CD8-positive, alpha-beta memory T cell (primary cell): ENCODE measurements around the gene SCEL. TPM values are rescaled to one million over a fixed set of nuclear protein-coding genes. Genes with fewer than 3 reads are reported as not detected.

Source experiments
- CTCF ChIA-PET: fragments of 350-600 bp; sonication (Branson Sonifier 250); formaldehyde crosslinking; loops from one replicate; lab custom pipeline; 2021; ENCODE audit warnings: antibody characterized with exemption; lab: Charles Lee
- POLR2A ChIA-PET: fragments of 350-600 bp; sonication (Branson Sonifier 250); formaldehyde crosslinking; loops from one replicate; lab custom pipeline; 2021; ENCODE audit warnings: antibody characterized with exemption; lab: Charles Lee
- DNase-seq, 5 donors: peaks; one replicate each; pipeline versions ENCODE4 v3.0.0 to v3.0.0-alpha.2; 2020 to 2022; ENCODE audit warnings: mixed read lengths in 1 of 5
- H3K27ac ChIP-seq: one replicate; pipeline ENCODE4 v1.7.0; 2013; ENCODE audit warnings: low read depth, mild to moderate bottlenecking, low read length, moderate library complexity
- H3K27me3 ChIP-seq: 2 replicates; pipeline ENCODE4 v1.7.0; 2013; ENCODE audit warnings: low read length, mild to moderate bottlenecking; ENCODE audit not compliant: insufficient read depth, poor library complexity, severe bottlenecking
- H3K36me3 ChIP-seq: 2 replicates; pipeline ENCODE4 v1.7.0; 2013; ENCODE audit warnings: mild to moderate bottlenecking, low read length, moderate library complexity; ENCODE audit not compliant: insufficient read depth
- H3K4me1 ChIP-seq: 2 replicates; pipeline ENCODE4 v1.7.0; 2013; ENCODE audit warnings: mild to moderate bottlenecking, low read length, moderate library complexity; ENCODE audit not compliant: insufficient read depth
- H3K4me3 ChIP-seq: 2 replicates; pipeline ENCODE4 v1.7.0; 2013; ENCODE audit warnings: mild to moderate bottlenecking, low read length
- H3K9me3 ChIP-seq: 2 replicates; pipeline ENCODE4 v1.7.0; 2013; ENCODE audit warnings: mild to moderate bottlenecking, low read length
- H3K27ac Mint-ChIP-seq, 8 donors: one replicate each; pipeline ENCODE4 v1.8.0; 2020 to 2021; ENCODE audit warnings: mixed read lengths in 8 of 8, mild to moderate bottlenecking in 6 of 8, inconsistent platforms in 3 of 8, moderate library complexity in 3 of 8
- H3K27me3 Mint-ChIP-seq, 2 donors: one replicate each; pipeline ENCODE4 v1.8.0; 2020 to 2021; ENCODE audit warnings: mixed read lengths in 2 of 2, mild to moderate bottlenecking in 1 of 2, moderate library complexity in 1 of 2
- H3K36me3 Mint-ChIP-seq, 3 donors: one replicate each; pipeline ENCODE4 v1.8.0; 2020 to 2021; ENCODE audit warnings: mixed read lengths in 3 of 3, inconsistent platforms in 1 of 3, mild to moderate bottlenecking in 1 of 3
- H3K4me1 Mint-ChIP-seq, 3 donors: one replicate each; pipeline ENCODE4 v1.8.0; 2020 to 2021; ENCODE audit warnings: mixed read lengths in 3 of 3, inconsistent platforms in 1 of 3, mild to moderate bottlenecking in 1 of 3
- H3K4me3 Mint-ChIP-seq, 7 donors: one replicate each; pipeline ENCODE4 v1.8.0; 2020 to 2021; ENCODE audit warnings: mixed read lengths in 7 of 7, mild to moderate bottlenecking in 6 of 7, moderate library complexity in 4 of 7, inconsistent platforms in 2 of 7
- H3K9me3 Mint-ChIP-seq, 5 donors: one replicate each; pipeline ENCODE4 v1.8.0; 2020 to 2022; ENCODE audit warnings: mixed read lengths in 5 of 5, mild to moderate bottlenecking in 3 of 5, moderate library complexity in 2 of 5, inconsistent platforms in 1 of 5
- polyA plus RNA-seq: library from polyadenylated mRNA; unstranded; fragments of 300-500 nt; fragmentation: Illumina TruSeq; gene quantifications from one replicate; pipeline ENCODE4 v1.2.3, GENCODE V29; 2021
- total RNA-seq, 2 experiments: library from RNA; stranded (reverse); gene quantifications; one replicate each; pipeline ENCODE4 v1.2.3, GENCODE V29; 2021

The SCEL gene
- total and polyA plus RNA-seq, 3 experiments from 2014 or later: not detected

DNA sequence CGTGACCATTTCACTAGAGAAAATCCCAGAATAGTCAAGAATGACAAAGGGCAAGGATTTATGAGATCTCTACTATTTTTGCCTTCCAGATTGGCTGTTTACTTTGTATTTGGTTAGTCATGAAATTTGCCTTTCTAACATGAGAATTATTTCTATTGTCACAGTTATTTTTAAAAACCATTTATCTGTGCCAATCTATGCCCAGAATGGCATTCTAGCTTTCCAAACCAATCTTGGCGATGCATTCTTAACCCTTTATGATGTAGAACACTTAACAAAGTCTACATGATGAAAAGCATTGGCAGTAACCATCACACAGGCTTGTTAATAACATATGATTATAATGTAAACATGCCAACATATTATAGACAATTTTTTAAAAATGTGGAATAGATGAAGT lies 65.2 kb downstream of the SCEL start:
- no peaks in the 10 kb centered on the region for H3K27me3 ChIP-seq
- Mint-ChIP-seq H3K27ac (no peak overlapping the region), H3K9me3 (no peaks in the 10 kb centered on the region), H3K27me3 (peaks cover 6 to 28% of the 10 kb centered on the region in 2 donors), H3K4me1 (no peaks in the 10 kb centered on the region), H3K36me3 (no peaks in the 10 kb centered on the region), H3K4me3 (no peak overlapping the region)
- ChIA-PET CTCF (interaction anchor here (1.6 kb wide), 1 partner anchor 13 kb away, joined by 3 read pairs; no protein-coding TSS in a partner anchor), POLR2A (no interaction called here)
- no peak overlapping the region for H3K27ac ChIP-seq
- no peaks in the 10 kb centered on the region for H3K9me3 ChIP-seq
- DNase-seq: no peak
- no peaks in the 10 kb centered on the region for H3K4me1 ChIP-seq
- H3K36me3 ChIP-seq: no peaks in the 10 kb centered on the region
- H3K4me3 ChIP-seq: no peak overlapping the region

GRCh38 chr13:77611068-77611467 lies 75.6 kb downstream of the SCEL start:
- Histone ChIP-seq H3K4me3 (no peak overlapping the region), H3K9me3 (no peaks in the 10 kb centered on the region), H3K27me3 (no peaks in the 10 kb centered on the region), H3K4me1 (no peaks in the 10 kb centered on the region), H3K36me3 (no peaks in the 10 kb centered on the region), H3K27ac (no peak overlapping the region)
- Mint-ChIP-seq H3K27ac (no peak overlapping the region), H3K36me3 (no peaks in the 10 kb centered on the region), H3K9me3 (no peaks in the 10 kb centered on the region), H3K4me1 (no peaks in the 10 kb centered on the region), H3K4me3 (no peak overlapping the region), H3K27me3 (peaks cover 1 to 16% of the 10 kb centered on the region in 2 donors)
- POLR2A ChIA-PET: no interaction called here
- DNase-seq: no peak
- CTCF ChIA-PET: no interaction called here

DNA sequence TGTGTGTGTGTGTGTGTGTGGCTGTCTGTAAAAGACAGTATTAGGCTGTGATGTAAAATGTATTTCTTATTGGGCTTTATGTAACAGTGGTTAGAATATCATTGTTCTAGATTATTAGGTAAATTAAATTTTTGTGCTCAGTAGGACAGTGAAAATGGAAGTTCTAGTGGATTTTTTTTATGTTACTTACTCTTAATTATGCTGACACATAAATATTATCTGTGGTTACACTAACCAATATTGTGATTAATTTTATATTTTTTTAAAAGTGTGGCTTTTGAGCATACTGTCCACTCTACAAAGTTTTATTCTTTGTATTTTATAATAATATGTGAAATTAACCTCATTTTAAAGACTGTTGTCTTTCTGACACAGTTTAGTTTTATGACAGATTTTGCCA lies 80.5 kb downstream of the SCEL start:
- Mint-ChIP-seq H3K27ac (no peak overlapping the region), H3K4me1 (no peaks in the 10 kb centered on the region), H3K36me3 (no peaks in the 10 kb centered on the region), H3K9me3 (no peaks in the 10 kb centered on the region), H3K27me3 (peaks cover 0 to 11% of the 10 kb centered on the region in 2 donors), H3K4me3 (no peak overlapping the region)
- POLR2A ChIA-PET: no interaction called here
- CTCF ChIA-PET: no interaction called here
- no peaks in the 10 kb centered on the region for H3K4me1 ChIP-seq
- no peaks in the 10 kb centered on the region for H3K27me3 ChIP-seq
- no peaks in the 10 kb centered on the region for H3K9me3 ChIP-seq
- no peak overlapping the region for H3K4me3 ChIP-seq
- DNase-seq: no peak
- no peaks in the 10 kb centered on the region for H3K36me3 ChIP-seq
- no peak overlapping the region for H3K27ac ChIP-seq

- no peaks in the 10 kb centered on the region for H3K9me3 ChIP-seq
- no peaks in the 10 kb centered on the region for H3K36me3 Mint-ChIP-seq
- H3K4me3 ChIP-seq: no peak overlapping the region
- no peaks in the 10 kb centered on the region for H3K27me3 ChIP-seq
- no peak for DNase-seq
- no peaks in the 10 kb centered on the region for H3K4me1 Mint-ChIP-seq
- H3K36me3 ChIP-seq: no peaks in the 10 kb centered on the region
- ChIA-PET POLR2A (no interaction called here), CTCF (no interaction called here)
- H3K27ac ChIP-seq: no peak overlapping the region
- no peak overlapping the region for H3K27ac Mint-ChIP-seq
- no peak overlapping the region for H3K4me3 Mint-ChIP-seq
- H3K27me3 Mint-ChIP-seq: peaks cover 0 to 25% of the 10 kb centered on the region in 2 donors
- H3K4me1 ChIP-seq: no peaks in the 10 kb centered on the region
- no peaks in the 10 kb centered on the region for H3K9me3 Mint-ChIP-seq
Measured at GRCh38 chr13:77619655-77620054, 84.1 kb downstream of the SCEL start.

GRCh38 chr13:77620138-77620537 lies 84.6 kb downstream of the SCEL start:
- no peaks in the 10 kb centered on the region for H3K9me3 ChIP-seq
- no peak overlapping the region for H3K4me3 ChIP-seq
- H3K27ac ChIP-seq: no peak overlapping the region
- ChIA-PET POLR2A (no interaction called here), CTCF (no interaction called here)
- no peaks in the 10 kb centered on the region for H3K27me3 ChIP-seq
- no peak for DNase-seq
- Mint-ChIP-seq H3K27me3 (peaks cover 0 to 25% of the 10 kb centered on the region in 2 donors), H3K9me3 (no peaks in the 10 kb centered on the region), H3K4me1 (no peaks in the 10 kb centered on the region), H3K4me3 (no peak overlapping the region), H3K36me3 (no peaks in the 10 kb centered on the region), H3K27ac (no peak overlapping the region)
- H3K36me3 ChIP-seq: no peaks in the 10 kb centered on the region
- H3K4me1 ChIP-seq: no peaks in the 10 kb centered on the region

DNA sequence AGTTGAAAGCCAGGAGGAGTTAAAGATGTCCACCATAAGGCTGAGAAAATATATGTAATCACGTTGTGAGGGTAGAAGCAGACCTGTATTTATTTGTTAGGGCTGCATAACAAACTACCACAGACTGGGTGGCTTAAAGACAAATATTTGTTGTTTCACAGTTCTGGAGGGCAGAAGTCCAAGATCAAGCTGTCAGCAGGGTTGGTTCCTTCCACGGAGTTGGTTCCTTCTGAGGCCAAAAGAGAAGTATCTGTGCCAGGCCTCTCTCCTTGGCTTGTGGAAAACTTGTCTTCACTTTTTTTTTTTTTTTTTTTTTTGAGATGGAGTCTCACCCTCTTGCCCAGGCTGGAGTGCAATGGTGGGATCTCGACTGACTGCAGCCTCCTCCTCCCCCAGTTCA lies 88.3 kb downstream of the SCEL start:
- Mint-ChIP-seq H3K4me1 (no peaks in the 10 kb centered on the region), H3K27me3 (peaks cover 8 to 33% of the 10 kb centered on the region in 2 donors), H3K4me3 (no peak overlapping the region), H3K36me3 (no peaks in the 10 kb centered on the region), H3K9me3 (no peaks in the 10 kb centered on the region), H3K27ac (no peak overlapping the region)
- no peaks in the 10 kb centered on the region for H3K36me3 ChIP-seq
- DNase-seq: no peak
- H3K4me3 ChIP-seq: no peak overlapping the region
- H3K4me1 ChIP-seq: no peaks in the 10 kb centered on the region
- H3K9me3 ChIP-seq: no peaks in the 10 kb centered on the region
- POLR2A ChIA-PET: no interaction called here
- no peaks in the 10 kb centered on the region for H3K27me3 ChIP-seq
- H3K27ac ChIP-seq: no peak overlapping the region
- CTCF ChIA-PET: no interaction called here

DNA sequence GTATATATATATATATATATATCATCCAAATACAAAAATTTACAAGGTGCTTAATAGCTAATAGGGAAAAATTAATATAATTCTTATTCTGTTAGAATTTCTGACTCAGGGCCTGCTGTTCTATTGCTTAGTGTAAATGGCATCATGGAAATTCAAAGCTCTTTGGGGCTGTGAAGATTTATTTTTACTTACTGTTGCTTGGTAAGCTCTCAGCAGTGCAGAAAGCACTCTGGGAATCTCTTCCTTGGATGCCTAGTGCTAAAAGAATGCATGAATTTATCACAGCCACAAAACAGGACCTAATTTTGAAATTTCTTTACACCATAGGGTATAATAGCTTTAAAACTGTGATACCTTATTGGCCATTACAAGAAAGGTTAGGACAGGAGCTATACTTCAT lies 92.7 kb downstream of the SCEL start:
- H3K36me3 Mint-ChIP-seq: no peaks in the 10 kb centered on the region
- CTCF ChIA-PET: no interaction called here
- Histone ChIP-seq H3K27ac (no peak overlapping the region), H3K36me3 (no peaks in the 10 kb centered on the region), H3K9me3 (no peaks in the 10 kb centered on the region), H3K4me1 (no peaks in the 10 kb centered on the region), H3K4me3 (no peak overlapping the region), H3K27me3 (no peaks in the 10 kb centered on the region)
- H3K4me3 Mint-ChIP-seq: no peak overlapping the region
- no peaks in the 10 kb centered on the region for H3K9me3 Mint-ChIP-seq
- no peak for DNase-seq
- POLR2A ChIA-PET: no interaction called here
- H3K27ac Mint-ChIP-seq: no peak overlapping the region
- H3K27me3 Mint-ChIP-seq: peaks cover 14 to 32% of the 10 kb centered on the region in 2 donors
- H3K4me1 Mint-ChIP-seq: no peaks in the 10 kb centered on the region

DNA sequence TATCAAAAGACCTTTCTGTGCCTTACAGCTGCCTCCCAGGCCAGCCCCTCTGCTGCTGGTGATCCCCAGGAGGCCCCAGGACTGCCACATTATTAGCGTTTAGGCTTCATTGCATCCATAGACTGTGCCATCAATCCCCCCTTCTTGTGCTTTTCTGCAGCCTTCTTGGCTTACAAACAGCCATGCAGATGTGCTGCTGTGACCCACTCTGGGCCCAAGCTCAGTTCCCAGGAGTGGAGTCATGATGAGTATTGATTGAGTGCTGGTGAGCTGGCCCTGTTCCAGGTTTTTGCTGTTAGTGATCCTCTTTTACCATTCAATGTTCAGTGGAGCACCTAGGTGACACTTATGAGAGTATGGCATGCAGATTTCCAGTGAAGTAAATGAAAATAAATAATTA lies 102.1 kb downstream of the SCEL start:
- H3K4me1 ChIP-seq: no peaks in the 10 kb centered on the region
- no peak overlapping the region for H3K27ac ChIP-seq
- Mint-ChIP-seq H3K36me3 (no peaks in the 10 kb centered on the region), H3K4me1 (no peaks in the 10 kb centered on the region), H3K4me3 (no peak overlapping the region), H3K9me3 (no peaks in the 10 kb centered on the region), H3K27ac (no peak overlapping the region), H3K27me3 (peaks cover 3 to 10% of the 10 kb centered on the region in 2 donors)
- no peaks in the 10 kb centered on the region for H3K27me3 ChIP-seq
- POLR2A ChIA-PET: no interaction called here
- CTCF ChIA-PET: no interaction called here
- H3K9me3 ChIP-seq: no peaks in the 10 kb centered on the region
- H3K4me3 ChIP-seq: no peak overlapping the region
- no peak for DNase-seq
- no peaks in the 10 kb centered on the region for H3K36me3 ChIP-seq

- ChIA-PET POLR2A (no interaction called here), CTCF (no interaction called here)
- no peaks in the 10 kb centered on the region for H3K36me3 Mint-ChIP-seq
- Histone ChIP-seq H3K9me3 (no peaks in the 10 kb centered on the region), H3K27me3 (no peaks in the 10 kb centered on the region), H3K27ac (no peak overlapping the region), H3K4me1 (no peaks in the 10 kb centered on the region), H3K36me3 (no peaks in the 10 kb centered on the region), H3K4me3 (no peak overlapping the region)
- H3K4me1 Mint-ChIP-seq: no peaks in the 10 kb centered on the region
- no peak overlapping the region for H3K4me3 Mint-ChIP-seq
- H3K27me3 Mint-ChIP-seq: peaks cover 7 to 30% of the 10 kb centered on the region in 2 donors
- no peak for DNase-seq
- H3K27ac Mint-ChIP-seq: no peak overlapping the region
- H3K9me3 Mint-ChIP-seq: peaks cover 0 to 9% (median 5%) of the 10 kb centered on the region in 5 donors
Measured at GRCh38 chr13:77650409-77650808, 114.9 kb downstream of the SCEL start.
